ENCODE measurements around the gene TMEM9. TPM values are rescaled to one million over a fixed set of nuclear protein-coding genes. Genes with fewer than 3 reads are reported as not detected.

The TMEM9 gene
- polyA plus RNA-seq, 1 experiment, result 171 TPM

GRCh38 chr1:201153474-201154388, 543 bp downstream of the TMEM9 start:
- ChIA-PET CTCF (interaction anchor here (0.6 to 1.5 kb wide), 5 partner anchors 12 to 551 kb away, joined by 3 to 7 read pairs (median 3); no protein-coding TSS in a partner anchor), POLR2A (interaction anchor here (0.6 kb wide), 1 partner anchor 138 kb away, joined by 4 read pairs; no protein-coding TSS in a partner anchor)
- Histone ChIP-seq H3K36me3 (ENCODE audit: control insufficient read depth, insufficient read depth, low read length) (peaks cover 10% of the 10 kb centered on the region), H3K27me3 (ENCODE audit: control insufficient read depth, insufficient read depth, low read length) (peaks cover 7% of the 10 kb centered on the region), H3K4me3 (ENCODE audit: low read depth, low read length) (peak overlapping the region; percentile 87)
- no peak for DNase-seq (ENCODE audit: low read depth)
- no peak for TF ChIP-seq CTCF (IDR thresholded peaks at IDR 0.05; ENCODE audit: insufficient read depth, low read depth, low read length)

- ChIA-PET POLR2A (no interaction called here), CTCF (interaction anchor here (0.9 to 4.2 kb wide), 8 partner anchors 9 to 73 kb away, joined by 3 to 12 read pairs (median 3); no protein-coding TSS in a partner anchor)
- Histone ChIP-seq H3K4me3 (ENCODE audit: low read depth, low read length) (no peak overlapping the region), H3K36me3 (ENCODE audit: control insufficient read depth, insufficient read depth, low read length) (peaks cover 31% of the 10 kb centered on the region), H3K27me3 (ENCODE audit: control insufficient read depth, insufficient read depth, low read length) (no peaks in the 10 kb centered on the region)
- DNase-seq (ENCODE audit: low read depth), result no peak
- TF ChIP-seq CTCF (IDR thresholded peaks at IDR 0.05; ENCODE audit: insufficient read depth, low read depth, low read length), result peak; percentile 41
These were observed 4.9 kb downstream of the TMEM9 start for GRCh38 chr1:201149400-201149799.

DNA sequence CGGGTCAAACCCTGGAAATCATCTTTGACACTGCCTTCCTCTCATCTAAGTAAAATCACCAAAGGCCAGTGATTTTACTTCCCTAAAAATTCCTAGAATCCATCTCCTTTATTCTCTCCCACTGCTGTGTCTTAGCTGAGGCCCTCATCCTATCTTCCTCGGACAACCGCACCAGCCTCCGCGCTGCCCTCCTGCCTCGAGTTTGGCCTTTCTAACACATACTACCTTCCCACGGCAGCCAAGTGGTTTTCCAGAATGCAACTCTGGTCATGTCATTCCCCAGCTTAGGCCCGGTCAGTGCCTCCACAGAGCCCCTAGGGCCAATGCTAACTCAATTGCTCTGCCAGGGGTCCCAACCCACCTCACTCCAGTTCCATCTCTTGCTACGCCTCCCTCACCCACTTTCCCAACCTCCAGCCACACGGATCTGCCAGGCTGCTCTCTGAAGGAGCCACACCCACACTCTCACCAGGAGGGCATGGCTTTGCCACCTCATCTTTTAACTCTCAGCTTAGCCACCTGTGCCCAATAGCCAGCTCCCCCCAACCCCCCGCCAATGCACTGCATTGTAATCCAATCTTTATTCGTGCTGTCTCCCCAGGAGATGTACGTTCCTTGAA, 6.8 kb downstream of the TMEM9 start:
- Histone ChIP-seq H3K4me3 (ENCODE audit: low read depth, low read length) (no peak overlapping the region), H3K27me3 (ENCODE audit: control insufficient read depth, insufficient read depth, low read length) (no peaks in the 10 kb centered on the region), H3K36me3 (ENCODE audit: control insufficient read depth, insufficient read depth, low read length) (peaks cover 43% of the 10 kb centered on the region)
- ChIA-PET POLR2A (no interaction called here), CTCF (interaction anchor here (1.1 to 4.2 kb wide), 3 partner anchors 8 to 23 kb away, joined by 3 to 12 read pairs (median 4); no protein-coding TSS in a partner anchor)
- no peak for TF ChIP-seq CTCF (IDR thresholded peaks at IDR 0.05; ENCODE audit: insufficient read depth, low read depth, low read length)
- DNase-seq (ENCODE audit: low read depth), result no peak

GRCh38 chr1:201146626-201147390, 7.5 kb downstream of the TMEM9 start:
- TF ChIP-seq CTCF (IDR thresholded peaks at IDR 0.05; ENCODE audit: insufficient read depth, low read depth, low read length), result no peak
- ChIA-PET CTCF (interaction anchor here (0.5 to 4.2 kb wide), 4 partner anchors 9 to 229 kb away, joined by 3 to 12 read pairs (median 4); no protein-coding TSS in a partner anchor), POLR2A (no interaction called here)
- peaks cover 42% of the 10 kb centered on the region for H3K36me3 ChIP-seq (ENCODE audit: control insufficient read depth, insufficient read depth, low read length)
- H3K4me3 ChIP-seq (ENCODE audit: low read depth, low read length), result no peak overlapping the region
- no peaks in the 10 kb centered on the region for H3K27me3 ChIP-seq (ENCODE audit: control insufficient read depth, insufficient read depth, low read length)
- DNase-seq (ENCODE audit: low read depth), result no peak
